SHP77 treated with DMSO at 0.1 percent for 48 hours (cell line): ENCODE measurements around the gene EIF2B2.
"Not testable (repeated sequence)": the region's sequence is repeated elsewhere in the genome, so short reads cannot be mapped to it uniquely, and the experiment has no call there.

Experiments used
- DNase-seq: peaks from one replicate; lab custom pipeline; 2025; lab: John Stamatoyannopoulos, UW

EIF2B2 gene

DNA sequence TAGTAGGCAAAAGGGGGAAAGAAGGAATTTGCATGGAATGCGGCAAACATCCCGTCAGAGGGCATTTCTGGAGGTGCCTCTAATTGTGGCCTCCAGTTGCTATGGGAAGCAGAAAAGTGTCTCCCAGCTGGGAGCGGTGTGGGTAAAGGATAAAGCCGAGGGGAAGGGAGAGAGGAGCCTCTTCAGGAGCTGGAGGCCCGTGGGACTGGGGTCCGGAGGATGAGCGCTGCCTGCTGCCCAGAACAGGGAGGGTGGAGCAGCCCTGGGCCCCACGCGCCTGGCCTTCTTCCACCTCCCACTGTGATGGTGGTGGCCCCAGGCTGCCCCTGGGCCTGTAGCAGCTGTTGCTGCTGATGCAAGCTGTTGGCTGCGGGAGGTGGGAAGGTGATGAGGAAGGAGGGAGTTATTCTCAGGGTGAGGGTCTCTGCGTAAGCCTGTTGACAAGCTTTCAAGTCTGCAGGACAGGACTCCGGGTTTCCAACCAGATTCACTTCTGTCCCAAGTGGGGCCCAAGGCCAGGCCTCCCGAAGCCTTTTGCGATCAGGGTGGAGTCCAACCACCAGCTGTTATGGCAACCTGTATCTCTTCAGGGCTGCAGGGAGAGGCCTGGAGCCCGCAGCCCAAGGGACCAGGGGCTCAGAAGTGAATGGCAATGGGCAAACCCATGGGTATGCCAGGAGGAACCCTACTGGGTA lies 28.2 kb upstream of the EIF2B2 start:
- no peak for DNase-seq

DNA sequence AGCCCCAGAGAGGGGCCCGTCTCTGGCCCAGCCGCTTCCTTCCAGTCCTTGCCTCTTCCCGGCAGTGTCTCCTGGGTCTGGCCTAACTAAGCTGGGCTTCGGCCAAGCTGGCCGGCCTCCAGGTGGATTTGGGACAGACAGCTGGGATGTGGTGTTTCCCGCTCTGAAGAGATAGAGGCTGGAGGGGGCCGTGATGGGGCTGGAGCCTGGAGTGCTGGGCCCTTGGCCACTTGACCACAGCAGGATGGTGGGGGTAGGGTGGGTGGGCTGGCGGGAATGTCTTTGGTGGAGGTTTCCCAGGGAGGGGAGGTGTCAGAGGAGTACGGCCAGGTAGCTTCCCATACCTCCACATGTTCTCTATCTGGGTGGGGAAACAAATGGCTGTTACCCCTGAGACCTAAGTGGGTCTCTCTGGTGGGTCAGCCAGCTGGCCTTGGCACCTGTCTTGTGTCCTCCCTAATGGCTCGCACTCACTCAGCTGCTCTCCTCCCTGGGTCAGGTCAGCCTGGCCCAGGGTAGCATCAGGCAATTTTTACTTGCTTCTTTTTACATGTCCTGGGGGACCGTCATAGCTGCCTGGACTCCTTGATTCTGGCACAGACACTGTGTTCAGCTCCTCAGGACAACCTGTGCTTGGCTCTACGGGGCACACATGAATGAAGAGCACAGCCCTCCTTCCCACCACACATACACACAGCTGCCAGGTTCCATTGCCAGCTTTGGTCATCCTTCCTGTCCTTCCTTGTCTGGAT lies 27.5 kb upstream of the EIF2B2 start:
- DNase-seq = no peak

DNA sequence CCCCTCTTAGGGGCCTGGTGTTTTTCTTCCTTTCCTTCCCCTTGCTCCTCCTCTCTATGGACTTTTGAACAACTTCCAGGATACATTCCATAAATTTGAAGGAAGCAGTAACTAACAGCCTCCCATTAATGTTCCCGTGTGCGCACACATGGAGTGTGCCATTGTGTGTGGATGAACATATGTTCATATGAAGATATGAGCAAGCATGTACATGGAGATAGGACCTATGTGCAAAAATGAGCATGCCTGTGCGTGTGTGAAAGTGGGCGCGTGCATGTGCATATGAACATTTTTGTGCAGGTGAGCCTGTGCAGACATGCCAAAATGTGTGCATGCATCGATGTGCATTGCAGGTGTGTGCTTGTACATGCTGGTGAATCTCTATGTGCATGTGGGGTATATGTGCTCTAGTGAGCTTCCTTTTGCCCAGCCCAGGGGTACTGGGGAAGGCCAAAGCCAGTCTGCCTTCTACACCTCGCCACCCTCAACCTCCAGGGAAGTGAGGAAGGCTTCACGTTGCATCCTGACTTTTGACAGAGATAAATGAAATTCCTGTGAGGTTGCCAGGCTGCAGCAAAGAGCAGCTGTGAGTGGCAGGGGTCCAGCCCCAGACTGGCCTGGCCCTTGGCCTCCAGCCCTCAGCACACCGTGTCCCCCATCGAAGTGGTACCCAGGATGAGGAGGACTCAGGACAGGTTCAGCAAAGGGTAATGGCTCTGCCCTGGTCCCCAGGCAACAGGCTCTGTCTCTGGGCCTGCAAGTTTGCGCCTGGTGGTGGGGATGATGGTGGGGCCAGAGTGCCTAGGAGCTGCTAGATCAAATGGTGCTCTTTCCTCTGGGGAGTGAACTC lies 26.2 kb upstream of the EIF2B2 start:
- no peak for DNase-seq

DNA sequence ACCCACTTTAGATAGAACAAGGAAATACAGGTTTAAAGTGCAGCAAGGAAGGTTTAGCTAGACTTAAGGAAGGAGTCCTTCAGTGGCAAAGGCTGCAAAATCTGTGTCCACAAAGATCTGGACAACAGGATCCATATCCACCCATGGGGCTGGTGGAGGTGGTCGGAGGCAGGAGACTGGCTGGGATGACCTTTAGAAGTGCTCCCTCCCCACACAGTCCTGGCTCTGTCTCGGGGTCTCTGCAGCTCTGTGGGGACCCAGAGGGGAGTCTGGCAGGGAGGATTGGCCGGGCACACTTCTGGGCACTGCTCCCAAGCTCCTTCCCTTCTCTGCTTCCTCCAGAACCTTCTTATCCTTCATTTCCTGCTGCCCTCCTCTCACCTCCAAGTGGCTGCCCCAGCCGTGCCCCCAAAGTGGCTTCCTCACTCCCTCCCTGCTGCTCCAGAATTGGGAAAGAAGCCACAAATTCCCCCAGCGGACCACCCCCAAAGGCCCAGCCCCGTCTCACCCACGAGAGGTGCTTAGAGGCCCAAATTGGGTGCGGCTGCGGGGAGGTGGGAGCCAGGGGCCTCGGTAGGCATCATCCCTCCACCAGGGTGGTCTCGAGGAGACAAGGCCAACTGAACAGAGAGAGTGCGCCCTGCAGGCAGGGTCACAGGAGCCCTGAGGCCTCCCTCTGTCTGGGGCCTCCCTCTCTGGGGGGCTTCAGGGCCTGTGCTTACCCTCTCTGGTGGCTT lies 25.4 kb upstream of the EIF2B2 start:
- DNase-seq = no peak

DNA sequence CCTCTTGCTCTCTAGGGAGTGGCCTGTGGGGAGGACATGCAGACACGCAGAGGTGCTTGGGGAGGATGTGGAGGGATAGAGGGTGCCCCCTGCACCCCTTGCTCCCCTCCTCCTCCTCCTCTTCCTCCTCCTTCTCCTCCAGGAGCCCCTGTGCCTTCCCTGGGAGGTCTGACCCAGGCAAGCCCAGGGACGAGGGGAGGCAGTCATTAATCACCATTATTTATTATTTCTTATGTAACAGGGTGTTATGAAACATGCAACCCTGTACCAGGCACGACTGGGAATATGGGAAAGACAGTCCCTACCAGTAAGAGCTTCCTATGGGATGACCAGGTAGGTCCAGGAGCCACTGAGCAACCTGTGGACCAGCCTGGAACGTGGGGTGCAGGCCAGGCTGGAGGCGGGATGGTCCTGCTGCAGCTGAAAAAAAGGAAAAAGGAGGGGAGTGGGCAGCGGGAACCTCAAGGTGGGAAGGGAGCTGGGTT lies 24.8 kb upstream of the EIF2B2 start:
- DNase-seq = no peak

DNA sequence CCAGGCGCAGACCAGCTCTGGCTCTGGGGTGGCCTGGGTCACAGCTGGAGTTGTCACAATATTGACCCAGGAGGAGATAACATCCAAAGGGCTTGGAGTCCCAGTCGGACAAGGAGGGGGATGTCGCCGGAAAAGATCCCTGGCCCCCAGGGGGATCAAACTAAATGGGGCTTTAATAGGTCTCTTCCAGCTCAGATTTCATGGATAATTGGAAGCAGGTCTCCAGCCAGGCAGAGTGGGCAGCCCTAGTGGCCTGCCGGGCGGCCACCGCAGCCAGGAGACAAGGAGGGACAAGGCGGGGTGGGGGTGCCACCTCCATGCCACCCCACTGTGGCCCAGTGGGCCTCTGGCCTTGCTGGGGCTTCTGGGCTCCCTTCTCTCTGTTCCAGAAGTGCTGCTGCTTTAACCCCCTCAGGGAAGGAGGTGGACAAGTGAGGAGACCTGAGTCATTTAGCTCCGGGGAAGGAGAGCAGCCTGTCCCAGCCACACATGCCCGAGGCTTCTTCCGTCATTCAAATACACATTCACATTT lies 24.2 kb upstream of the EIF2B2 start:
- DNase-seq = no peak

DNA sequence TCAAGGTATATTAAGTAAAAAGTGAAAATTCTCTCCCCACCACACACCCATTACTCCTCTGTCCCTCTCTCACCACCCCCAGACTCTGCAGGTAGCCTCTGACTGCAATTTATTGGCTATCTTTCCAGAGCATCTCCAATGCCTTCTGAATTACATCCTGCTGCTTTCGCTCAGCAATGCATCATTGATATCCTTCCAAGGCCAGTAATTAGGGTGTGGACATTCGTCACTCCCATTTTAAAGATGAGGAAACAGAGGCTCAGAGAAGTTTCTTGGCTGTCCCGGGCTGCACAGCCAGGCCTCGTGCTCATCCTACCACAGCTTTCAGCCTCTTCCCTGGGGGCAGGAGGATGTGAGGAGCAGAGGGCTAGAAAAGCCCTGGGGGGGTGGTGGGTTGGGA lies 23.7 kb upstream of the EIF2B2 start:
- DNase-seq = no peak

DNA sequence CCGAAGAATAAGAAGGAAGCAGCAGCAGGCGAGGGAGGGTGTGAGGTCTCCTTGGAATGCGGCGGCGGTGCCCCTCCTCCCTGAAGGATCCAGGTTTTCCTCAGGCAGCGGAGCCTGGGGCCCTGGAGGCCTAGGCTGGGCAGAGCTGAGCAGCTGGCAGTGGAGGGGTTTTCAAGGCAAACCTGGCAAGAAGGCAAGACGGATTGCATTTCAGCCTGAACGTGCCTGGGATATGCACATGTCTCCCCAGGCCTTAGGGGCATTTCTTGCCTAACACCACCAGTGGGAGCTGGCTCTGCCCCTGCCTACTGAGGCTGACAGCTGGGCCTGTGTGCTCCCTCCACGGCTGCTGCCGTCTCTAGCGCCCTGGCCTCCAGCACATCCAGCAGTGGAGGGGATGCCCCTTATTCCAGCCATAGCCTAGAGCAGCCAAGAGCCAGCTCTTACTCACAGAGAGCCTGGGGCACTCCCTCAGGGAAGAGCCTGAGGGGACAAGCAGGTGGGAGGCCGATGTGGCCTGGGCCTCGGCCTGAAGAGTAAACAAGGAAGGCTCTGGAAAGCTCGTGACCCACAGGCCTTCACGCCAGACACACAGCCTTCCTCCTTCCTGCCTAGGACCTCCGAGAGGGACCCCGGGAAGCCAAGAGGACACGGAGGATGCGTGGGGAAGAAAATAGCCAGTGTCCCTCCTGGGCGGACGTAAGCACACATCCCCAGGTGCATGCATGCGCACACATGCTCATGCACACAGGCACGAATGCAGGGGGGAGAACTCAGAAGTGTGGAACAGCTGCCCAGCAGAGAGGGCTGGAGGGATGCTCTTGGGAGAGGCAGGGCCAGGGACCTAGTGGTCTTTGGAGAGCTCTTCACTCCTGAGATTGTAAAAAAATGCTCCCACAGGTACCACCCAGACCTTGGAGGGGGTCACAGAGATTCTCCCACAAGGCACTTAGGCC lies 23.0 kb upstream of the EIF2B2 start:
- no peak for DNase-seq

DNA sequence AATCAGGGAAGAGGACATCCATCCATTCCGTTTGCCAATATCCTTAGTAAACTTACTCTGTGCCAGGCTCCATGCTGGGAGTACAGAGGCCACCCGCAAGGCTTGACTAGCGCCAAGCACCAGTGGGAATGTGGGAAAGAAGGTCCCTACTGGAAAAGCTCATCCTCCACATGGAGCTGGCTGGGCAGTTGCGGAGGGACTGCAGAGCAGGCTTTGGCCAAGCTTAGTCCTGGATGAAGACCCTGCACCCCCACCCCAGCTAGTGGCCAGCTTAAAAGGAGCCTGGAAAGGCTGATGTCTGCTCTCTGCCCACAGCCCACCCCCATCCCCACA lies 22.4 kb upstream of the EIF2B2 start:
- DNase-seq = no peak

DNA sequence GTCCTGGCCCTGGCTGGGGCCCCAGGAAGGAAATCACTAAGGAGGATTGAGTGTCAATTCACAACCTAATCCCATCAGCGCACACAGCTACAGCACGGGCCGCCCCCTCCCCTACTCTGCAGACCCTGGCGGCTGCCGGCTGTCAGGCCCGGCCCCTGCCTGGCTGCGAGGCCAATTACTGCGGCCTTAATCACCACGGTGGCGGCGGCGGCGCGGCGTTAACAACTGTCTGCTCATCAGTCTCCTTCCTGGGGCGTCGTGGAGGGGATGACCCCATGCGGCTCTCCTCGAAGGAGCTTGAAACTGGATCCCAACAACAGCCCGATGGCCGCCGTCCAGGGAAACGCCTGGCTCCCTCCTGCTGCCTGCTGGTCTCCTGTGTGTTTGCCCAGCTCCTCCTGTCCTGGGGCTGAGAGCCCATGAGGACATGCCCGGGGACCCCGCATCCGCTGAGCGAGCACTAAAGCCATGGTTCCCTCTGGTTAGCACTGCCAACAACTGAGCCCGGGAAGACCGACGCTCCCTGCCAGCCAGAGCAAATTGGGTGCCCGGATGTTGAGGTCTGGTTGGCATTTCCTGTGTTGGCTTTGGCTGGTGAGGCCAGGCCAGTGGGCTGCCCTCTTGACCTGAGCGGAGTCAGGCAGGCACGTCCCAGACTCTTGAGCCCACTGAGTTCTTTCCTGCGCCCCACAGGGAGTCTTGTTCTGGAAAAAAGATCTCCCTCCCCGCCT lies 21.8 kb upstream of the EIF2B2 start:
- no peak for DNase-seq

DNA sequence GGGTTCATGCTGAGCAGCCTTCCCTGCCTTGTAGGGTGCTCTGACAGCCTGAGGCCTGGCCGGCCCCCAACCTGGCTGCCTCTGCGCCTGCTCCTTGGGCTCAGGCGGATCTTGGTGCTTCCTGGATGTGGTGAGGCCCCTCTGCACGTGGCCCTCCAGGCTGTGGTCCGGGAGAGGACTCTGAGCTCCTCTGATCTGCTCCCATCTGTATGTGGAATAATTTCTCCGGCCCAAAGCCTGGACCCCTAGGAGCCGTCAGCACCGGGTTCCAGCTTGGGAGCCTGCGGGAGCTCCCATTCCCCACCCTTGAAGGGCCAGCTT lies 21.3 kb upstream of the EIF2B2 start:
- no peak for DNase-seq

DNA sequence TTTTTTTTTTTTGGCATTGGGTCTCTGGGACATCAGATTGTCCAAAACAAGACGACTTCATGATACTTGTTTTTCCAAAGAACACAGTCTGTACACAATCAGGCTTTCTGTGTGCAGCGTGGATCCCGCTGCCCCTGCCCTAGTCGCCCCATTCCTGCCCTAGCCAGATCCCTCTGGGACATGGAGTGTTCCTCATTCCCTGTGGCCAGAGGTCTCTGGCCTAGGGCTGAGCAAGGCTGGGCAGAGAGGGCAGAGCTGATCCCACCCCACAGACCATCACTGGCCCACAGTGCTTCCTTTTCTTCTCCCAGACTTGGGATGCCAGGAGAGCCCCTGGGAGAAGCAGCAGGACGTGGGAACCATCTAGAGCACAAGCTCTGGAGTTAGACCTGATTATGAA lies 20.9 kb upstream of the EIF2B2 start:
- no peak for DNase-seq

DNA sequence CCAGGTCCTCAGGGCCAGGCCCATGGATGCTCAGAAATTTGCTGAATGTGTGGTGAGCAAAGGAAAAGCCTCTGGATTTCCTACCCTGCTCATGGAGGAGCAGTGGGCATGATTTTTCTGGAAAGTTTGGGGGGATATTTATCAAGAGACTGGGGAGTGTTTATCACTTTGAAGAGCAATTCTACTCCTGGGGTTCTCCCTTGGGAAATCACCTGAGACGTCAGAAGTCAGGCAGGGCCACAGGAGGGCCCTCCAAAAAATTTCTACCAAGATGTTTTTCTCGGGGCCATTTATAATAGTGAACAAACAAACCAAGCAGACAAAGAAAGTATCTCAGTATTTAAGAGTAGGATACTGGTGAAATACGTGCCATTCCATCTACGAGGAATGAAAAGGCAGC lies 20.1 kb upstream of the EIF2B2 start:
- DNase-seq = no peak

DNA sequence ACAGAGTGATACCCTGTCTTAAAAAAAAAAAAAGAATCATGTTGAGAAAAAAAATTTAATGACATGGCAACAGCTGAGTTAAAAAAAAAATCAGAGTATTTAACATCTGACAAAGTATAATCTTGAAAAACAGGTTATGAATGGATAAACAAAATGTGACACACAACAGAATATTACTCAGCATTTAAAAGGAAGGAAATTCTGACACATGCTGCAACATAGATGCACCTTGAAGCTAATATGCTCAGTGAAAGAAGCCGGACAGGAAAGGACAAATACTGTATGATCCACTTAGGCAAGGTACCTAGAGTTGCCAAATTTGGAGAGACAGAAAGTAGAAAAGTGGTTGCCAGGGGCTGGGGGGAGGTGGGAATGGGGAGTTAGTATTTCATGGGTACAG lies 19.4 kb upstream of the EIF2B2 start:
- DNase-seq = no peak

DNA sequence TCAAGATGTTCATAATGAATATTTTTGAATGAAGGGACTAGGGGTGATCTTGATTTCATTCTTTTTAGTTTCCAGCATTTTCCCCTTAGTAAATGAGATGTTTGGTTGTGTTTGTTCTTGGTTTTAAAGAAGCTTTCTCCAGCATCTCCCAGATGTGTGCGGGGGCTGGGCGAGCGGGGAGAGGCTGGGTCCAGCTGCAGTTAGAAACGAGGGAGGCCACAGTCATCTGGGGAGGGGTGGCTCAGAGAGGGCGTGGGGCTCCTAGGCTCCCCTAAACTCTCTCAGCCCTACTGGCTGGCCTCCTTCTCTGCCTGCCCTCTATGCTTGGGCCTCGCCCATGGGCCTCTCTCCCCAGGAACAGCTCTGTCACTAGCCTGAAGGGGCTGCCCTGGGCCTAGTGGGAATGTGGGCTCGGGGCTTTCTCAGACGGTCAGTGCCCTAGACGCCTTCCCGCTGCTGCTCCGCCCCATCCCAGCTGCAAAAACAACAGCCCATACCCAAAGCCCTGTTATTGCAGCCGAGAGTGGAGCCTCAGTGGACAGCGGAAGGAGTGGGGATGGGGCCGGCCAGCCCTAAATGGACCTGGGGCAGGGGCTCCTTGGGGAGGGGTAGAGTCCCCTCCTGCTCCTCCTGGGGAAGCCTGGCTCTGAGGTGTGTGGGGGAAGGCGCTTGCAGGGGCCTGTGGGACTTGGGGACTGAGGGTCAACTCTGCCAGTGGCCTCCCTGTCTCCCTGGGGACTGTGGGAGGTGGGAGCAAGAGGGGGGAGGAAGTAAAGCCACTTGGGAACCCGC lies 18.3 kb upstream of the EIF2B2 start:
- no peak for DNase-seq

DNA sequence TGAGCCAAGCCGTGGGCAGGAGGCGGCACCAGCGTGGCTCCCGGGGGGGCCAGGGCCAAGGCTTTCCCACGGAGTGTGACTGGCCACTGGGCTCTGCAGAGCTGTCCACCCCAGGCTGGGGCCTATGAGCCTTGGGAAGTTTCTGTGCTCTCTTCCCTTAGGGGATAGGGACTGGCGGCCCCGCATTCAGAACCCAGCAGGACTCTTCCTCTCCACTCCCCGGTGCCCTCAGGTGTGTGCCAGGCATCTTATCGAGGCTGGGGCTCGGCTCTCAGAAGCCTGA lies 17.8 kb upstream of the EIF2B2 start:
- no peak for DNase-seq

DNA sequence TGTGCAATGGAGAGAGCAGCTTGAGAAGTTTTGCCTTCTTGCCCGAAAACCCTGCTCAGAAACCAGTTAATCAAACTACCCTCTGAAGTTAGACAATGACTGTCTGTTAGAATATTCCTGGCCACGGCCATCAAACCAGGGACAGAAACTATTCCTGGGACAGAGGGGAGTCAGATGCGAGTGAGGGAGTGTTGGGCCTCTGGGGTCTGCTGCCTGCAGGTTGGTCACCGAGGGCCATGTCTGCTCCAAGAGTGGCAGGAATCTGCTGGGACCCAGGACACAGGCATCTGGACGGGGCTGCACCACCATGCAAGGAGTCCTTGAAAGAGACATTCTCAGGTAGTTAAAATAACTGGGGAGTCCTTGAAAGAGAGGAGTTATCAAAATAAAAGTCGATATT lies 16.9 kb upstream of the EIF2B2 start:
- no peak for DNase-seq

DNA sequence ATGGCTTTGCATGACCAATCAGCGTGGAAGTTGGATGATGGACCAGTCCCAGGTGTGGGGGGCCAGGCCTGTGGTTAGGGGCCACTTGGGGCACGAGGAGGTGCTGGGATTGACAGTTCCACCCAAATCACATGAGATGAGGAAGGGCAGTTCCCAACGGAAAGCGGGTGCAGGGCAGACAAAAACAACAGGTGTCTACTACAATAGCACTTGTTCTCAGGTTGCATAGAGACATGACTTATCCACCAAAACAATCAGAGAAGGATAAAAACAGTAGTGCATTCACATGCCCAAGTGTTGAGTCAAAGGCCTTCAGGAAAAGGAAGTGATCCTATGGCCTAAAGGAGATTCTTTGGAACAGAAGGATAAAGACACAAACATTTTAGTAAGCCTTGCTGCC lies 14.6 kb upstream of the EIF2B2 start:
- DNase-seq = no peak

DNA sequence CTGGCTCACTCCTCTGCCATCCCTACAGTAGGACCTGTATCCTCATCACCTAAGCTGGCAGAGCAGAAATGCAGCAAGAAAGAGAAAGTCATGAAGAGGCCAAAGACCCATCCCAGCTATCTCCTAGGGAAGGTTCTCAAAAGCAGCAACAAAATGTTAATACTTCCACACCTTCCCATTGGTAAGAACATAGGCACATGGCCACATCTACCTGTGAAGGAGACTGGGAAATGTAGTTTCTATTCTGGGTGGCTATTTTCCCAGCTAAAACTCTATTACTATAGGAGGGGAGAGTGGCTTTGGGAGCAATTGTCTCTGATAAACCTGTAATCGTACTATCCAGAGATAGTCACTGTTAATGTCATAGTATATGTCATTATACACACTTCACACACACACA lies 13.7 kb upstream of the EIF2B2 start:
- DNase-seq = no peak

DNA sequence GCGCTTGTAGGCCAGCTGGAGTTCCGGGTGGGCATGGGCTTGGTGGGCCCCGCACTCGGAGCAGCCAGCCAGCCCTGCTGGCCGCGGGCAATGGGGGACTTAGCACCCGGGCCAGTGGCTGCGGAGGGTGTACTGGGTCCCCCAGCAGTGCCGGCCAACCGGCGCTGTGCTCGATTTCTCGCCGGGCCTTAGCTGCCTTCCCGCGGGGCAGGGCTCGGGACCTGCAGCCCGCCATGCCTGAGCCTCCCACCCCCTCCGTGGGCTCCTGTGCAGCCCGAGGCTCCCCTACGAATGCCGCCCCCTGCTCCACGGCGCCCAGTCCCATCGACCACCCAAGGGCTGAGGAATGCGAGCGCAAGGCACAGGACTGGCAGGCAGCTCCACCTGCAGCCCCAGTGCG lies 8.5 kb upstream of the EIF2B2 start:
- not testable (repeated sequence) for DNase-seq
